Activated naive CD4-positive, alpha-beta T cell treated with anti-CD3 and anti-CD28 coated beads for 36 hours (primary cell): Measurements from ENCODE around the gene SUPT5H. TPM values are rescaled to one million over a fixed set of nuclear protein-coding genes. Genes with fewer than 3 reads are reported as not detected.

Experiments used
- CTCF ChIA-PET: fragments of 350-600 bp; sonication (Branson Sonifier 250); formaldehyde crosslinking; loops from one replicate; lab custom pipeline; 2021; ENCODE audit warnings: antibody characterized with exemption; lab: Charles Lee
- DNase-seq: peaks from one replicate; pipeline ENCODE4 v3.0.0-alpha.2; 2020
- H3K27ac Mint-ChIP-seq: one replicate; pipeline ENCODE4 v1.8.0; 2021; ENCODE audit warnings: mild to moderate bottlenecking, mixed read lengths
- H3K27me3 Mint-ChIP-seq: one replicate; pipeline ENCODE4 v1.8.0; 2021; ENCODE audit warnings: low read depth, mixed read lengths
- H3K36me3 Mint-ChIP-seq: one replicate; pipeline ENCODE4 v1.8.0; 2021; ENCODE audit warnings: low read depth, mixed read lengths
- H3K4me1 Mint-ChIP-seq: one replicate; pipeline ENCODE4 v1.8.0; 2021; ENCODE audit warnings: low read depth, mixed read lengths
- H3K4me3 Mint-ChIP-seq: one replicate; pipeline ENCODE4 v1.8.0; 2021; ENCODE audit warnings: mild to moderate bottlenecking, moderate library complexity, mixed read lengths
- H3K9me3 Mint-ChIP-seq: one replicate; pipeline ENCODE4 v1.8.0; 2021; ENCODE audit warnings: mixed read lengths
- intact Hi-C: fragments of 100-400 bp; cut with micrococcal nuclease; formaldehyde crosslinking; loops from one replicate; pipeline ENCODE4 v1.15.1; 2023
- microRNA-seq: library from miRNA; unstranded; fragments of <30 nt; microRNA quantifications from one replicate; pipeline ENCODE4 v1.2.0, GENCODE V29; 2022; ENCODE audit warnings: borderline microRNAs expressed, borderline replicate concordance
- total RNA-seq, 2 experiments: library from RNA; stranded (reverse); gene quantifications; one replicate each; pipeline ENCODE4 v1.2.3, GENCODE V29; 2021

Gene SUPT5H
- total RNA-seq, 2 experiments from 2014 or later = 129 to 139 TPM

DNA sequence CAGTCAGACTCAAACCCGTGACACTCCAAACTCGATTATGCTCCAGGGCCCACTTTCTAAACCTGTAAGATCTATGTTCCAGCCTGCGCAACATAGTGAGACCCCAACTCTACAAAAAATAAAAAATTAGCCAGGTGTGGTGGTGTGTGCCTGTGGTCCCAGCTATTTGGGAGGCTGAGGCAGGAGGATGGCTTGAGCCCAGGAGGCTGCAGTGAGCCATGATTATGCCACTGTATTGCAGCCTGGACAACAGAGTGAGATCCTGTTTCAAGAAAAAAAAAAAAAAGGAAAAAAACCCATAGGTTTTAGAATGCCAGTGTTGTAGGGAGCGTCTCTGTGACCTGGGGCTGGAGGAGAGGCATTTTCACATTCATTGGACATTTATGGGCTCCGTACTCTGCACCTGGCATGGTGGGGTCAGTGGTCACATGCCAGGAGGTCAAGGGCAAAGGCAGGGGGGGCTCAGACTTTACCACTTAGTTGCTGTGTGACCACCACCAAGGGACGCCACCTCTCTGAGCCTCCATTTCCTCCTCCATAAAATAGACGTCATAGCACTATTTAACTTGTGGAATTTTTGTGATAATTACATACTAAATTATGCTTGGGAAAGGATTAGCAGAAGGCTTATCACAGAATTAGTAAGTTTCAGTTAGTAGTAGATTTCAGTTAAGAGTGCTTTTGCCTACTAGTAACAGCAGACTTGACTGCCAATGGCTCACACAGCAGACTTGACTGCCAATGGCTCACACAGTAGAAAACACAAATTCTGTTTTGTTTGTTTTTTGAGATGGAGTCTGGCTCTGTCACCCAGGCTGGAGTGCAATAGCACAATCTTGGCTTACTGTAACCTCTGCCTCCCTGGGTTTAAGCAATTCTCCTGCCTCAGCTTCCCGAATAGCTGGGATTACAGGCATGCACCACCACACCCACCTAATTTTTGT, 75.4 kb downstream of the SUPT5H start:
- Mint-ChIP-seq H3K4me3 (no peak overlapping the region), H3K27ac (no peak overlapping the region), H3K36me3 (peaks cover 2% of the 10 kb centered on the region), H3K27me3 (peaks cover 11% of the 10 kb centered on the region), H3K4me1 (peaks cover 11% of the 10 kb centered on the region), H3K9me3 (no peaks in the 10 kb centered on the region)
- DNase-seq = no peak
- intact Hi-C loops = no loop called here
- CTCF ChIA-PET = interaction anchor here (0.6 kb wide), 1 partner anchor 12 kb away, joined by 3 read pairs; no protein-coding TSS in a partner anchor

DNA sequence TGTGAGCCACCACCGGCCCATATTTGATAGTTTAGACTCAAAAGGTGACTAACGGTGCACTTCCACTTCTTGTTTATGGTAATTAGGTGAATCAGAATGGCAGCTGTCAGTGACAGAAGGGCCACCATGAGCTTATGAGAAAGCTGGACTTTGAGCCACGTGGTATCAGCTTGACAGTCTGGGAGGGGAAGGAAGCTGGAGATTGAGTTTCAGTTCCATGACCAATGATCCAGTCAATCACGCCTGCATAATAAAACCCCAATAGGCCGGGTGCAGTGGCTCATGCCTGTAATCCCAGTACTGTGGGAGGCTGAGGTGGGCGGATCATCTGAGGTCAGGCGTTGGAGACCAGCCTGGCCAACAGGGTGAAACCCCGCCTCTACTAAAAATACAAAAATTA, 79.1 kb downstream of the SUPT5H start:
- CTCF ChIA-PET = interaction anchor here (0.9 to 1.6 kb wide), 4 partner anchors 8 to 50 kb away, joined by 3 to 5 read pairs (median 4); partner anchors contain the start of gene EID2B
- Mint-ChIP-seq H3K36me3 (no peaks in the 10 kb centered on the region), H3K27me3 (no peaks in the 10 kb centered on the region), H3K9me3 (no peaks in the 10 kb centered on the region), H3K4me3 (no peak overlapping the region), H3K27ac (no peak overlapping the region), H3K4me1 (peaks cover 13% of the 10 kb centered on the region)
- DNase-seq = no peak
- intact Hi-C loops = no loop called here

DNA sequence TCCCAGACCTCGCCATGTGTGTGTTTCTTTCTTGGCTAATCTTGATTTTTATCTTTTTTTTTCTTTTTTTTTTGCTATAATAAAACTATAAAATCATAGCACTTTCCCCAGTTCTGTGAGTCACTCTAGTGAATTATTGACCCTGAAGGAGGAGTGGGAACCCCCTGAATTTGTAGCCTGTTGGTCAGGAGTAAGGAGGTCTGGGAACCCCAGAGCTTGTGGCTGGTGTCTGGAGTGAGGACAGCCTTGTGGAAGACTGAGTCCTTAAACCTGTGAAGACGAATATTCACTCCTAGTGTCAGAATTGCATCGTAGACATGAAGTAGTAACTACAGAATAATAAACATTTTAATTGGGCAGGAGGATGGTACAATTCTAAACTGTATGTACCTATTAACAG, 79.8 kb downstream of the SUPT5H start:
- CTCF ChIA-PET = interaction anchor here (0.5 to 1.6 kb wide), 6 partner anchors 7 to 84 kb away, joined by 3 to 5 read pairs (median 3); partner anchors contain the start of gene EID2B
- H3K36me3 Mint-ChIP-seq = no peaks in the 10 kb centered on the region
- H3K4me1 Mint-ChIP-seq = peaks cover 14% of the 10 kb centered on the region
- H3K4me3 Mint-ChIP-seq = no peak overlapping the region
- intact Hi-C loops = no loop called here
- no peak overlapping the region for H3K27ac Mint-ChIP-seq
- no peak for DNase-seq
- no peaks in the 10 kb centered on the region for H3K27me3 Mint-ChIP-seq
- H3K9me3 Mint-ChIP-seq = no peaks in the 10 kb centered on the region

Small RNAs within 50 kb of the gene (microRNA-seq; reads per million reads assigned to microRNA genes)
- not detected for gene MIR4530

Other genes with a start within 250 kb of the SUPT5H start
- gene NCCRP1, start 248.6 kb upstream of the SUPT5H start, total RNA-seq = not detected
- gene SYCN, start 241.3 kb upstream of the SUPT5H start, total RNA-seq = not detected
- 1 to 10 TPM; 1.2 to 1.3 TPM for gene IFNL3, start 200.6 kb upstream of the SUPT5H start, total RNA-seq
- not detected for gene IFNL4, start 196.7 kb upstream of the SUPT5H start, total RNA-seq
- gene IFNL2, start 177.2 kb upstream of the SUPT5H start, total RNA-seq = under 1 TPM; 0.69 to 0.93 TPM
- gene IFNL1, start 149.2 kb upstream of the SUPT5H start, total RNA-seq = 1 to 10 TPM in 1 of 2 experiments, under 1 TPM in 1; 0.91 to 1.0 TPM
- 1 to 10 TPM; 5.0 to 5.3 TPM for gene LRFN1, start 124.7 kb upstream of the SUPT5H start, total RNA-seq
- gene GMFG, start 109.5 kb upstream of the SUPT5H start, total RNA-seq = 100 to 1,000 TPM; 331 to 332 TPM
- 10 to 100 TPM; 33.0 to 35.8 TPM for gene SAMD4B, start 103.2 kb upstream of the SUPT5H start, total RNA-seq
- 10 to 100 TPM; 31.9 to 34.9 TPM for gene PAF1, start 54.5 kb upstream of the SUPT5H start, total RNA-seq
- 10 to 100 TPM; 18.0 to 18.5 TPM for gene MED29, start 54.2 kb upstream of the SUPT5H start, total RNA-seq
- 100 to 1,000 TPM; 113 to 116 TPM for gene ZFP36, start 38.7 kb upstream of the SUPT5H start, total RNA-seq
- 10 to 100 TPM; 27.3 to 34.6 TPM for gene PLEKHG2, start 32.9 kb upstream of the SUPT5H start, total RNA-seq
- gene RPS16, start 9.6 kb upstream of the SUPT5H start, total RNA-seq = 1,000 to 10,000 TPM; 4,195 to 4,327 TPM
- 100 to 1,000 TPM; 103 to 107 TPM for gene TIMM50, start 35.3 kb downstream of the SUPT5H start, total RNA-seq
- under 1 TPM; 0.74 to 0.79 TPM for gene DLL3, start 53.4 kb downstream of the SUPT5H start, total RNA-seq
- not detected for gene SELENOV, start 69.6 kb downstream of the SUPT5H start, total RNA-seq
- gene EID2B, start 87.3 kb downstream of the SUPT5H start, total RNA-seq = 1 to 10 TPM; 5.7 to 6.2 TPM
- 1 to 10 TPM; 7.7 to 9.1 TPM for gene EID2, start 94.6 kb downstream of the SUPT5H start, total RNA-seq
- gene LGALS13, start 156.9 kb downstream of the SUPT5H start, total RNA-seq = not detected
- gene LGALS16, start 210.3 kb downstream of the SUPT5H start, total RNA-seq = not detected